ENCODE measurements around the gene IPPK. TPM values are rescaled to one million over a fixed set of nuclear protein-coding genes. Genes with fewer than 3 reads are reported as not detected.

IPPK gene
- total and polyA plus RNA-seq, 8 donors = 1.9 to 6.5 (median 3.1) TPM

- H3K9me3 ChIP-seq = no peaks in the 10 kb centered on the region
- intact Hi-C loops (cut with DNase I) = no loop called here
- H3K27me3 ChIP-seq = no peaks in the 10 kb centered on the region
- TF ChIP-seq, protein P1, sequence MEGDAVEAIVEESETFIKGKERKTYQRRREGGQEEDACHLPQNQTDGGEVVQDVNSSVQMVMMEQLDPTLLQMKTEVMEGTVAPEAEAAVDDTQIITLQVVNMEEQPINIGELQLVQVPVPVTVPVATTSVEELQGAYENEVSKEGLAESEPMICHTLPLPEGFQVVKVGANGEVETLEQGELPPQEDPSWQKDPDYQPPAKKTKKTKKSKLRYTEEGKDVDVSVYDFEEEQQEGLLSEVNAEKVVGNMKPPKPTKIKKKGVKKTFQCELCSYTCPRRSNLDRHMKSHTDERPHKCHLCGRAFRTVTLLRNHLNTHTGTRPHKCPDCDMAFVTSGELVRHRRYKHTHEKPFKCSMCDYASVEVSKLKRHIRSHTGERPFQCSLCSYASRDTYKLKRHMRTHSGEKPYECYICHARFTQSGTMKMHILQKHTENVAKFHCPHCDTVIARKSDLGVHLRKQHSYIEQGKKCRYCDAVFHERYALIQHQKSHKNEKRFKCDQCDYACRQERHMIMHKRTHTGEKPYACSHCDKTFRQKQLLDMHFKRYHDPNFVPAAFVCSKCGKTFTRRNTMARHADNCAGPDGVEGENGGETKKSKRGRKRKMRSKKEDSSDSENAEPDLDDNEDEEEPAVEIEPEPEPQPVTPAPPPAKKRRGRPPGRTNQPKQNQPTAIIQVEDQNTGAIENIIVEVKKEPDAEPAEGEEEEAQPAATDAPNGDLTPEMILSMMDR (IDR thresholded peaks at IDR 0.05) = no peak
- FAIRE-seq (no peak), DNase-seq (peak in 1 of 6 donors; percentile 43), ATAC-seq (peak in 1 of 4 donors; percentile 51)
- no peaks in the 10 kb centered on the region for H3K36me3 ChIP-seq
- H3K4me3 ChIP-seq = no peak overlapping the region
- WGBS, 2 donors = 94 to 97% methylated on average over 19 of the region's 19 CpGs
- H3K27ac ChIP-seq = no peak overlapping the region
- no peaks in the 10 kb centered on the region for H3K4me1 ChIP-seq
Measured at GRCh38 chr9:92654481-92655301, 15.2 kb downstream of the IPPK start.

DNA sequence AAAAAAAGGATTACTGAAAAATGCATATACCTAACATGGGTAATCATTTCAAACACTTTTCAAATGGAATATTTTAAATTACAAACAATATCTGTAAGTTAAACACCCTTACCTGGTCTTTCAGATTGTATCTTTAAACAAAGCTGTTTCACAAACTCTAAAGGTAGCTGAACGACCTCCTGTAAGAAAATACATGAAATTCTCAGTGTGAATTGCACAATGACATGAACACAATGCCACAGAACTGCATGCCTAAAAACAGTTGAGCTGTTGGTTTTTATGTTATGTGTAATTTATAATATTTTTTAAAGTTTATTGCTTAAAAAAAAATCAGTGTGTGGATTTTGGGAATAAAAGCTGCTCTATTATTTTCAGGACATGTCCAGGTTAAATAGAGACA, 17.5 kb downstream of the IPPK start:
- TF ChIP-seq, protein P1 (IDR thresholded peaks at IDR 0.05) = no peak
- DNase-seq = no peak
- 55 to 61% methylated on average over 1 of the region's 1 CpG for WGBS, 2 donors
- intact Hi-C loops (cut with DNase I) = no loop called here
- FAIRE-seq = no peak
- Histone ChIP-seq H3K9me3 (no peaks in the 10 kb centered on the region), H3K27me3 (no peaks in the 10 kb centered on the region), H3K27ac (no peak overlapping the region), H3K36me3 (peaks cover 0 to 15% (median 0%) of the 10 kb centered on the region in 3 donors), H3K4me3 (no peak overlapping the region), H3K4me1 (no peaks in the 10 kb centered on the region)
- ATAC-seq = no peak

DNA sequence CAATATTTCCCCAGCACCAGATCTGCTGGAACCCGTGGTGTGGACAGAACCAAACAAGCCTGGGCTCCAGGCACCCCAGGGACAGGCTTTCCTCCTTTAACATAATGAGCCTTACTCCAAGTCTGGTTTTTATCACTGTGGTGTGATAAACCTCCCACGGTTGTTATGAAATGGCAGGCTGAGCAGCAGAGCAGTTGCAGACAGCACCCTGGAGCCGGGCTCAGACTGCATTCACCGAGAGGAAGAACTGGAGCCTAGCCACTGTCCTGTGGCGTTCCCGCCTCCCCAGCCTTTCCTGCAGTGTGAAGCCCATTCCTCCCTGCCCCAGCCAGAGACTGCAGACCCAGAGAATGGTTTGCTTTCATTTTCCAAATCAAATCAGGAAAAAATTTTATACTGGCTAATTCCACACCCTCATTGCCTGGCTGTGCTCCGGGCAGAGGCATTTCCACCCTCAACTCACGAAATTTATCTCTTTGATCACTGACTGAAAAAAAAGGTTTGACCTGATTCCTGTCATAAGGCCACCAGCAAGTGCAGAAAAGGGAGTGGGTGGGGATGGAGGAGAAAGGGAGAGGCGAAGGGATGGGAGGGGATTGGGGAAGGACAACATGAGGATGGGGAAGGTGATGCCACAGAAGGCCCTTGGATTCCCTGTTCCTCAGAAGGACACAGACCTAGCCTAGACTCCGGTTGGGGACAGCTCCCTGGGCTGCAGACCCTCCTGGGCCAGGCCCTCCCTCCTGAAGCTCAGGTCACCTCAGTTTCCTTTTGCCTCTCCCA, 18.9 kb downstream of the IPPK start:
- Histone ChIP-seq H3K27me3 (no peaks in the 10 kb centered on the region), H3K27ac (no peak overlapping the region), H3K4me3 (no peak overlapping the region), H3K9me3 (no peaks in the 10 kb centered on the region), H3K36me3 (peaks cover 0 to 18% (median 0%) of the 10 kb centered on the region in 3 donors), H3K4me1 (no peaks in the 10 kb centered on the region)
- no peak for FAIRE-seq
- 84 to 85% methylated on average over 10 of the region's 10 CpGs for WGBS, 2 donors
- intact Hi-C loops (cut with DNase I) = no loop called here
- peak in 1 of 6 donors; percentile 17 for DNase-seq
- peak in 3 of 4 donors; percentile 38 to 62 (median 45) for ATAC-seq
- TF ChIP-seq, protein P1 (IDR thresholded peaks at IDR 0.05) = no peak

- intact Hi-C loops (cut with DNase I) = no loop called here
- peak in 1 of 6 donors; percentile 6 for DNase-seq
- TF ChIP-seq, protein P1 (IDR thresholded peaks at IDR 0.05) = no peak
- FAIRE-seq = no peak
- no peak for ATAC-seq
- Histone ChIP-seq H3K36me3 (peaks cover 0 to 18% (median 0%) of the 10 kb centered on the region in 3 donors), H3K9me3 (no peaks in the 10 kb centered on the region), H3K27me3 (no peaks in the 10 kb centered on the region), H3K4me1 (no peaks in the 10 kb centered on the region), H3K27ac (no peak overlapping the region), H3K4me3 (no peak overlapping the region)
- WGBS, 2 donors = 96 to 98% methylated on average over 6 of the region's 6 CpGs
Measured at GRCh38 chr9:92650296-92650695, 19.6 kb downstream of the IPPK start.
